ENCODE measurements around the gene OTOGL.

GRCh38 chr12:80201908-80202307 lies 102.6 kb downstream of the OTOGL start:
- TF ChIP-seq CTCF (IDR thresholded peaks at IDR 0.05 in 4 of 5, conservative IDR thresholded peaks at IDR 0.05 in 1 of 5) (no peak), POLR2A (IDR thresholded peaks at IDR 0.05) (no peak)
